Fibroblast of villous mesenchyme (primary cell): ENCODE data around the gene MRPL38. TPM values are rescaled to one million over a fixed set of nuclear protein-coding genes. Genes with fewer than 3 reads are reported as not detected.

Experiments used
- DNase-seq: peaks from one replicate; pipeline ENCODE4 v3.0.0-alpha.2; 2010; ENCODE audit warnings: low read depth
- H3K4me3 ChIP-seq: 2 replicates; pipeline ENCODE4 v1.5.1; 2011; ENCODE audit warnings: low read depth, mild to moderate bottlenecking, low read length
- total RNA-seq: library from RNA; depleted of rRNA; stranded (reverse); fragments of >200 nt; gene quantifications from 2 replicates; pipeline ENCODE4 v1.2.3, GENCODE V29; 2012
- TF ChIP-seq, protein P1 (sequence below): IDR thresholded peaks from 2 replicates; pipeline ENCODE4 v1.5.1; 2012; ENCODE audit warnings: low read depth, mild to moderate bottlenecking, low read length; ENCODE audit not compliant: insufficient read depth

Gene MRPL38
- total RNA-seq, 1 donor, result 33.7 TPM

DNA sequence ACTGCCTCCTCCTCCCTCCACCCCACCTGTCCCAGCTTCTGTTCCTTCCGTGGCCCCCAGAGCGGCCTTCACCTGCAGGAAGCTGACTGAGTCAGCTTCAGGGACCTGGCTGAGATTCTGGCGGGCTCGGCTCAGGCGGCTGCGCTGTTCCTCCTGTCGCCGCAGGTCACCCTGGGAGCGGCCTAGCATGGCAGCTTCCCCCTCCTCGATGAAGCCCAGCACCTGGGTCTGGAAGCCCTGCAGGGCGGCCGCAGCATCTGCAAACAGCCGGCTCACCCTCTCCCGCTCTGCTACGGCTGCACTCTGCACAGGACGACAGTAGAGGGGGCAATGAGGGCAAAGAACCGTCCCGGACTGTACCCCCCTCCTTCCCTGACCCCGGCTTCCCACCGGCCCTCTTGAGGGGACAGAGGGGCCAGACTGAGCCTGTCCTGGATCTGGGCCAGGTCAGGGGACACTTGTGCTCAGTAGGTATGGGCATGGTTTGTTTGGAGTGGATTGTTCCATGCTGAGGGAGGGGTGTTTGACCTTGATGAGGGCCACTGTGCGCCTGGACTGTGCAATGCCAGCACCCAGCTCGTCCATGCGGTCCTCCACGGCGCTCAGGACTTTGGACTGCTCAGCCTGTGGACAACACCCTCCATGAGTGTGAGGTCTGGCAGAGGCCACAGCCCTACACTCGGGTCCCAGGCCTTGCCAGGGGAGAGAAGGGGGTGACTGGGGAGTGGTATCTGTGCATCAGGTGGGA, 28.3 kb downstream of the MRPL38 start:
- no peak for DNase-seq
- TF ChIP-seq, protein P1, sequence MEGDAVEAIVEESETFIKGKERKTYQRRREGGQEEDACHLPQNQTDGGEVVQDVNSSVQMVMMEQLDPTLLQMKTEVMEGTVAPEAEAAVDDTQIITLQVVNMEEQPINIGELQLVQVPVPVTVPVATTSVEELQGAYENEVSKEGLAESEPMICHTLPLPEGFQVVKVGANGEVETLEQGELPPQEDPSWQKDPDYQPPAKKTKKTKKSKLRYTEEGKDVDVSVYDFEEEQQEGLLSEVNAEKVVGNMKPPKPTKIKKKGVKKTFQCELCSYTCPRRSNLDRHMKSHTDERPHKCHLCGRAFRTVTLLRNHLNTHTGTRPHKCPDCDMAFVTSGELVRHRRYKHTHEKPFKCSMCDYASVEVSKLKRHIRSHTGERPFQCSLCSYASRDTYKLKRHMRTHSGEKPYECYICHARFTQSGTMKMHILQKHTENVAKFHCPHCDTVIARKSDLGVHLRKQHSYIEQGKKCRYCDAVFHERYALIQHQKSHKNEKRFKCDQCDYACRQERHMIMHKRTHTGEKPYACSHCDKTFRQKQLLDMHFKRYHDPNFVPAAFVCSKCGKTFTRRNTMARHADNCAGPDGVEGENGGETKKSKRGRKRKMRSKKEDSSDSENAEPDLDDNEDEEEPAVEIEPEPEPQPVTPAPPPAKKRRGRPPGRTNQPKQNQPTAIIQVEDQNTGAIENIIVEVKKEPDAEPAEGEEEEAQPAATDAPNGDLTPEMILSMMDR, result peak; percentile 12
- peak overlapping the region; percentile 66 for H3K4me3 ChIP-seq

- no peak overlapping the region for H3K4me3 ChIP-seq
- no peak for DNase-seq
- TF ChIP-seq, protein P1, result no peak
Observed at GRCh38 chr17:75875940-75876189, 28.8 kb downstream of the MRPL38 start.

DNA sequence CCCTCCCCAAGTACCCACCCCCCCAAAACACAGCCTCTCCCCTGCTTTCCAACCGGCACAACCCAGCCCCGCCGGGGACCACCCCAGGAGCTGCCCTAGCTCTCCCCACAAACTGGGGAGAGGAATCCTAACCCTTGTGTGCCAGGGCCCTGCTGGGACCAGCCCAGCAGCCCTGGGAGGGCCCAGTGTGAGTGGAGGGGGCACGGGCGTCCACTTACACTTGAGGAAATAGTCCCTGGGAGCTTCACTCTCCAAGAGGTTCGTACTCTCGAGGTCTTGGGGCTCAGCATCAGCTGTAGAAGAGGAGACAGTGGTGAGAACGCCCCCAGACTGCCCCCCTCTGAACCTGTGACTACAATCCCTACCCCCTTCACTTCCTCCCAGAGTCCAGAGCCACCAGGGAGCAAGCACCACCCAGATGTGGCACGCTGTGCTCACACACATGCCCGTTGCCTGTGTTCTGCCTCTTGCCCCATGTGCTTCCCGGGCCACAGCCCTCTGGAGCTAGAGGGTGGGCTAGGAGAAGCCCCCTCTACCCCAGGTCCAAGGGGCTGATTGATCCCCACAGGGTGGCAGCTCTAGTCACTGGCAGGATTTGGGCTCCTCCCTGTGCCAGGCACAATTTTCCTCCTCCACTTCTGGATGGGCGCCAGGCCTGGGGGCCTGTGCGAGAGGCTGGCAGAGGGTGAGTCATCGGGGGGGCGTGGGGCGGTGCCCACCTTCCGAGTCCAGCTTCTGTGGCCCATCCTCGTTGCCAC, 29.3 kb downstream of the MRPL38 start:
- no peak overlapping the region for H3K4me3 ChIP-seq
- TF ChIP-seq, protein P1, result no peak
- no peak for DNase-seq

GRCh38 chr17:75874323-75875181, 30.1 kb downstream of the MRPL38 start:
- DNase-seq, result no peak
- no peak overlapping the region for H3K4me3 ChIP-seq
- TF ChIP-seq, protein P1, result no peak

DNA sequence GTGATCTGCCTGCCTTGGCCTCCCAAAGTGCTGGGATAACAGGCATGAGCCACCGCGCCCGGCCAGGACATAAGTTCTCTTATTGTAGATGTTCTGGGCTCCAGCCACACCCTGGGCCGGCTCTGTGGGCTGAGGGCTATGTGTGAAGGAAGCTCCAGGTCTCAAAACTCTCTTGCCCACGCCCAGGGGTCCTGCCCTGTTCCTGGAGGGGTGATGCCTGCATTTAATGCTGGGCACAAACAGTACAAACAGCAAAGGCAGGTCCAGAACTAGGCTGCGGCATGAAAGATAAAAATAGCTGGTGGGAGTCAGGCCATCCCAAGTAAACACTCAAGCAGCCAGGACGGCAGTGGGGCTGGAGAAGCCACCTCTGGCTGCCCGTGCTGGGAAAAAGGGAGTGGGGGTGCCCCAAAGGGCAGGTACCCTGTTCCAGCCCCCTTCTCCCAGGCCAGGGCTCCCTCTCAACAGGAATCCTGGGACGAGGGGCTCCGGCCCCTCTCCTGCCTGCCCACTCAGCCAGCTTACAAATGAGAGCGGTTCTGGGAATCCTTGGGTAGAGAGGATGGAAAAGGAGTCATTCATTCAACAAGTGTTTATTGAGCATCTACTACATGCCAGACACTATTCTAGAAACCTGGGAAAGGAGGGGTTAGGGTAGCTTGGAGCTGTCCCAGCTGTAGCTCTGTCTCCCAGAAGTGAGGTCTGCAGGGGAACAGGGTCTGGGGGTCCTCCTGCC, 30.9 kb downstream of the MRPL38 start:
- TF ChIP-seq, protein P1, result no peak
- no peak for DNase-seq
- no peak overlapping the region for H3K4me3 ChIP-seq
